BE2C (cell line): ENCODE results near the gene HINT1.
"Not testable (repeated sequence)": the region's sequence is repeated elsewhere in the genome, so short reads cannot be mapped to it uniquely, and the experiment has no call there.

Experiments used
- DNase-seq: peaks from one replicate; pipeline ENCODE4 v3.0.0-alpha.2; 2020
- H3K27me3 ChIP-seq: fragments of 250-450 bp; sonication (Bioruptor Pico); 2 replicates; pipeline ENCODE4 v1.5.1; 2020; ENCODE audit warnings: mild to moderate bottlenecking
- H3K36me3 ChIP-seq: fragments of 250-450 bp; sonication (Bioruptor Pico); 2 replicates; pipeline ENCODE4 v1.5.1; 2020; ENCODE audit warnings: mild to moderate bottlenecking
- H3K4me1 ChIP-seq: fragments of 250-450 bp; sonication (Bioruptor Pico); 2 replicates; pipeline ENCODE4 v1.5.1; 2020
- H3K4me3 ChIP-seq: 2 replicates; pipeline ENCODE4 v1.5.1; 2011; ENCODE audit warnings: low read depth, low read length
- H3K9me3 ChIP-seq: fragments of 250-450 bp; sonication (Bioruptor Pico); 2 replicates; pipeline ENCODE4 v1.5.1; 2020
- TF ChIP-seq, protein P1 (sequence below): IDR thresholded peaks from 2 replicates; pipeline ENCODE4 v1.5.1; 2012; ENCODE audit warnings: mild to moderate bottlenecking, low read depth, low read length

Gene HINT1

GRCh38 chr5:131198625-131199024 is 33.6 kb upstream of the HINT1 start:
- Histone ChIP-seq H3K4me1 (no peaks in the 10 kb centered on the region), H3K9me3 (no peaks in the 10 kb centered on the region), H3K36me3 (no peaks in the 10 kb centered on the region; the same call in 1 of the 2 replicates), H3K4me3 (no peak overlapping the region), H3K27me3 (no peaks in the 10 kb centered on the region)
- DNase-seq: no peak
- TF ChIP-seq, protein P1, sequence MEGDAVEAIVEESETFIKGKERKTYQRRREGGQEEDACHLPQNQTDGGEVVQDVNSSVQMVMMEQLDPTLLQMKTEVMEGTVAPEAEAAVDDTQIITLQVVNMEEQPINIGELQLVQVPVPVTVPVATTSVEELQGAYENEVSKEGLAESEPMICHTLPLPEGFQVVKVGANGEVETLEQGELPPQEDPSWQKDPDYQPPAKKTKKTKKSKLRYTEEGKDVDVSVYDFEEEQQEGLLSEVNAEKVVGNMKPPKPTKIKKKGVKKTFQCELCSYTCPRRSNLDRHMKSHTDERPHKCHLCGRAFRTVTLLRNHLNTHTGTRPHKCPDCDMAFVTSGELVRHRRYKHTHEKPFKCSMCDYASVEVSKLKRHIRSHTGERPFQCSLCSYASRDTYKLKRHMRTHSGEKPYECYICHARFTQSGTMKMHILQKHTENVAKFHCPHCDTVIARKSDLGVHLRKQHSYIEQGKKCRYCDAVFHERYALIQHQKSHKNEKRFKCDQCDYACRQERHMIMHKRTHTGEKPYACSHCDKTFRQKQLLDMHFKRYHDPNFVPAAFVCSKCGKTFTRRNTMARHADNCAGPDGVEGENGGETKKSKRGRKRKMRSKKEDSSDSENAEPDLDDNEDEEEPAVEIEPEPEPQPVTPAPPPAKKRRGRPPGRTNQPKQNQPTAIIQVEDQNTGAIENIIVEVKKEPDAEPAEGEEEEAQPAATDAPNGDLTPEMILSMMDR: no peak

DNA sequence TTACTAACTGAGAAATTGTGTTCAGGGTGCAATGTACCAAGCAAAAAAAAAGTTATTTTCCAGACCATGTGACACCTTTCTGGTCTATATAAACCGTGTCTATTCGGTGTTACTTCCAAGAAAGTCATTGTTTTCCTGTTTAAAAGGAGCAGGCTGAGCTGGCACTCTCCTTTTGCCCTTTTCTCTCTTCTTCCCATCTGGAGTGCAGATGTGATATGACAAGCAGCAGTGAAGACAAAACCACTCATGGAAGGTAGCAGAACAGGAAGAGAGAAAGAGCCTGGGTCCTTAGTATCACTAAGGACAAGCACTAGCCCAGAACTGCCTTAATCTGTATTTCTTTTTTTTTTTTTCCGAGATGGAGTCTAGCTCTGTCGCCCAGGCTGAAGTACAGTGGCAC is 31.3 kb upstream of the HINT1 start:
- no peak overlapping the region for H3K4me3 ChIP-seq
- TF ChIP-seq, protein P1: no peak
- H3K36me3 ChIP-seq: no peaks in the 10 kb centered on the region; the same call in 1 of the 2 replicates
- no peaks in the 10 kb centered on the region for H3K9me3 ChIP-seq
- H3K4me1 ChIP-seq: no peaks in the 10 kb centered on the region
- DNase-seq: no peak
- no peaks in the 10 kb centered on the region for H3K27me3 ChIP-seq

GRCh38 chr5:131195696-131196095 is 30.6 kb upstream of the HINT1 start:
- no peak for DNase-seq

GRCh38 chr5:131194725-131195124 is 29.7 kb upstream of the HINT1 start:
- no peak for DNase-seq
- Histone ChIP-seq H3K9me3 (no peaks in the 10 kb centered on the region), H3K4me3 (no peak overlapping the region), H3K27me3 (no peaks in the 10 kb centered on the region), H3K4me1 (no peaks in the 10 kb centered on the region), H3K36me3 (no peaks in the 10 kb centered on the region; the same call in 1 of the 2 replicates)
- TF ChIP-seq, protein P1: no peak

More at GRCh38 chr5:131195696-131196095, 30.6 kb upstream of the HINT1 start:
- TF ChIP-seq, protein P1: no peak
- no peaks in the 10 kb centered on the region for H3K27me3 ChIP-seq
- no peaks in the 10 kb centered on the region for H3K9me3 ChIP-seq
- no peaks in the 10 kb centered on the region; the same call in 1 of the 2 replicates for H3K36me3 ChIP-seq
- H3K4me3 ChIP-seq: no peak overlapping the region
- H3K4me1 ChIP-seq: no peaks in the 10 kb centered on the region

GRCh38 chr5:131193897-131194296 is 28.8 kb upstream of the HINT1 start:
- DNase-seq, H3K9me3 ChIP-seq, H3K36me3 ChIP-seq, H3K4me3 ChIP-seq, H3K4me1 ChIP-seq, H3K27me3 ChIP-seq: not testable (repeated sequence)

DNA sequence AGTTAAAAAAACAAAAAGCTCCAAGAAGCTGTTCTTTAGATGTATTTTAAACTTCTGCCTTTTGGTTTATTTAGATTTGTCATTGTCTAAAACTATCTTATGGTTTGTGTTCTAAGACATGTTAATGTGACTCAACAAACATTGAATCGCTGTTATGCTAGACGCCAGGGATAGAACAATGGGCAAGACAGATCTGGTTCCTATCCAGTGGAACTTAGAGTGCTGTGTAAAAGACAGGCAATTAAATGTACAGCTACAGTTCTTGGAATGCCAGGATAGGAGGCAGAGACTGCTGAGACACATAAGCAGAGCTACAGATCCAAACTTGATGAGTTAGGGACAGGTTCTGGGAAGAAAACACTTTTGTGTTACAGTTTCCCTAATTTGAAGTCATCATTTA is 28.1 kb upstream of the HINT1 start:
- no peaks in the 10 kb centered on the region for H3K27me3 ChIP-seq
- H3K9me3 ChIP-seq: no peaks in the 10 kb centered on the region
- DNase-seq: no peak
- no peaks in the 10 kb centered on the region; the same call in 1 of the 2 replicates for H3K36me3 ChIP-seq
- H3K4me3 ChIP-seq: no peak overlapping the region
- no peaks in the 10 kb centered on the region for H3K4me1 ChIP-seq
- TF ChIP-seq, protein P1: no peak
